SK-N-SH (cell line): ENCODE results near the gene C2CD4C. TPM values are rescaled to one million over a fixed set of nuclear protein-coding genes. Genes with fewer than 3 reads are reported as not detected.

Source experiments
- CTCF ChIA-PET: fragments of 300-600, 350-600 bp; formaldehyde crosslinking; extraction: SDS; loops from one replicate; lab custom pipeline; 2021; lab: Yijun Ruan, JAX
- POLR2A ChIA-PET: fragments of 350-600 bp; sonication (Branson Sonifier 250); formaldehyde crosslinking; extraction: SDS; loops from one replicate; lab custom pipeline; 2020; ENCODE audit warnings: antibody characterized with exemption, inconsistent platforms; lab: Yijun Ruan, JAX
- DNase-seq: peaks from one replicate; pipeline ENCODE4 v3.0.0; 2012
- H2AFZ ChIP-seq: fragments of 200-600 bp; sonication (generic); 2 replicates; pipeline ENCODE4 v1.8.1; 2016; ENCODE audit warnings: antibody characterized with exemption, mild to moderate bottlenecking, low read depth
- H3F3A ChIP-seq: fragments of 200-600 bp; sonication (generic); replicated peaks from 2 replicates; pipeline ENCODE3; 2016; ENCODE audit warnings: antibody characterized with exemption, mild to moderate bottlenecking; ENCODE audit not compliant: insufficient read depth
- H3K27ac ChIP-seq, 2 experiments: fragments of 200-500 bp in 1 of 2; fragments of 200-600 bp in 1 of 2; sonication (Bioruptor generic) in 1 of 2; sonication (generic), shearing (Covaris generic) in 1 of 2; 2 replicates each; pipeline versions ENCODE4 v1.5.1 to v1.6.1; 2014 to 2016; ENCODE audit warnings: low read depth in 2 of 2, inconsistent platforms in 1 of 2, low read length in 1 of 2, mild to moderate bottlenecking in 1 of 2, mixed read lengths in 1 of 2
- H3K27me3 ChIP-seq: fragments of 200-600 bp; sonication (generic), shearing (Covaris generic); 2 replicates; pipeline ENCODE4 v1.6.1; 2016; ENCODE audit warnings: mixed run types; ENCODE audit not compliant: insufficient read depth
- H3K36me3 ChIP-seq, 2 experiments: fragments of 200-500 bp in 1 of 2; fragments of 200-600 bp in 1 of 2; sonication (Bioruptor generic) in 1 of 2; sonication (generic) in 1 of 2; replicated peaks in 1 of 2; 2 replicates each; pipeline versions ENCODE3 to v1.5.1; 2014 to 2016; ENCODE audit warnings: low read length in 1 of 2, mild to moderate bottlenecking in 1 of 2; ENCODE audit not compliant: insufficient read depth in 2 of 2, control insufficient read depth in 1 of 2
- H3K4me1 ChIP-seq, 2 experiments: fragments of 200-500 bp in 1 of 2; fragments of 200-600 bp in 1 of 2; sonication (Bioruptor generic) in 1 of 2; sonication (generic), shearing (Covaris generic) in 1 of 2; 2 replicates each; pipeline versions ENCODE4 v1.5.1 to v1.6.1; 2014 to 2016; ENCODE audit warnings: low read depth in 1 of 2, low read length in 1 of 2, mixed run types in 1 of 2; ENCODE audit not compliant: insufficient read depth in 2 of 2, control insufficient read depth in 1 of 2
- H3K4me2 ChIP-seq: fragments of 200-600 bp; sonication (generic), shearing (Covaris generic); 2 replicates; pipeline ENCODE4 v1.6.1; 2017; ENCODE audit warnings: mixed run types
- H3K4me3 ChIP-seq, 2 experiments: fragments of 200-500 bp in 1 of 2; fragments of 200-600 bp in 1 of 2; sonication (Bioruptor generic) in 1 of 2; sonication (generic), shearing (Covaris generic) in 1 of 2; 2 replicates each; pipeline versions ENCODE4 v1.5.1 to v1.8.1; 2014 to 2016; ENCODE audit warnings: low read depth in 2 of 2, inconsistent platforms in 1 of 2, low read length in 1 of 2, mild to moderate bottlenecking in 1 of 2, mixed read lengths in 1 of 2, moderate library complexity in 1 of 2
- H3K79me2 ChIP-seq: fragments of 200-600 bp; sonication (generic); 2 replicates; pipeline ENCODE4 v1.8.1; 2017; ENCODE audit warnings: mild to moderate bottlenecking; ENCODE audit not compliant: insufficient read depth
- H3K9ac ChIP-seq: fragments of 200-600 bp; sonication (generic); 2 replicates; pipeline ENCODE4 v1.6.1; 2017; ENCODE audit warnings: mixed run types
- H3K9me2 ChIP-seq: fragments of 200-600 bp; sonication (generic); 2 replicates; pipeline ENCODE4 v1.6.1; 2017; ENCODE audit warnings: mixed run types
- H3K9me3 ChIP-seq: fragments of 200-600 bp; sonication (generic); 2 replicates; pipeline ENCODE4 v1.6.1; 2017; ENCODE audit warnings: mixed run types, mild to moderate bottlenecking, moderate library complexity
- H4K20me1 ChIP-seq: fragments of 200-600 bp; sonication (generic); 2 replicates; pipeline ENCODE4 v1.6.1; 2017; ENCODE audit warnings: mild to moderate bottlenecking, mixed run types; ENCODE audit not compliant: insufficient read depth
- ELF1 ChIP-seq: IDR thresholded peaks from 2 replicates; pipeline ENCODE4 v1.4.0; 2012
- EP300 ChIP-seq, 2 experiments: IDR thresholded peaks; 2 replicates each; pipeline versions ENCODE4 v1.4.0 to v1.6.1; 2012; ENCODE audit warnings: borderline replicate concordance in 1 of 2, low read depth in 1 of 2, low read length in 1 of 2
- EZH2phosphoT487 ChIP-seq: fragments of 200-600 bp; sonication (generic); IDR thresholded peaks from 2 replicates; pipeline ENCODE4 v1.6.1; 2017; ENCODE audit warnings: low read depth, mixed run types, mild to moderate bottlenecking, antibody characterized with exemption, moderate library complexity, borderline replicate concordance
- FOSL2 ChIP-seq: IDR thresholded peaks from 2 replicates; pipeline ENCODE4 v1.4.0; 2012; ENCODE audit warnings: low read depth, mild to moderate bottlenecking, moderate library complexity, borderline replicate concordance
- GABPA ChIP-seq: IDR thresholded peaks from 2 replicates; pipeline ENCODE4 v1.4.0; 2012; ENCODE audit warnings: low read depth, mild to moderate bottlenecking
- MEF2A ChIP-seq: IDR thresholded peaks from 2 replicates; pipeline ENCODE4 v1.4.0; 2012; ENCODE audit warnings: low read depth, borderline replicate concordance
- MXI1 ChIP-seq: IDR thresholded peaks from 2 replicates; pipeline ENCODE4 v1.6.1; 2012; ENCODE audit warnings: mild to moderate bottlenecking, low read depth, low read length, improper control_type of control experiment
- NFIC ChIP-seq: IDR thresholded peaks from 2 replicates; pipeline ENCODE4 v1.4.0; 2012; ENCODE audit warnings: borderline replicate concordance
- SIN3A ChIP-seq: IDR thresholded peaks from 2 replicates; pipeline ENCODE4 v1.6.1; 2012; ENCODE audit warnings: low read depth, mild to moderate bottlenecking, low read length, moderate library complexity, borderline replicate concordance
- TAF1 ChIP-seq: IDR thresholded peaks from 2 replicates; pipeline ENCODE4 v1.6.1; 2012; ENCODE audit warnings: low read depth, mild to moderate bottlenecking, low read length, moderate library complexity, borderline replicate concordance
- YY1 ChIP-seq: IDR thresholded peaks from 2 replicates; pipeline ENCODE4 v1.4.0; 2012; ENCODE audit warnings: low read depth, mild to moderate bottlenecking
- WGBS: methylation state at CpG from one replicate; pipeline ENCODE4 v1.1.6; 2017; ENCODE audit warnings: low lambda C conversion rate; 5-methylcytosine and 5-hydroxymethylcytosine counted together
- polyA plus RNA-seq, 3 experiments: library from polyadenylated mRNA; depleted of rRNA; stranded (reverse); fragments of >200 nt; gene quantifications; 2 replicates each; pipeline ENCODE4 v1.2.3, GENCODE V29; 2012
- TF ChIP-seq, protein P1 (sequence below): IDR thresholded peaks from 2 replicates; pipeline ENCODE4 v1.4.0; 2012; ENCODE audit warnings: low read depth, borderline replicate concordance
- TF ChIP-seq, protein P2 (sequence below): fragments of 200-600 bp; sonication (generic); IDR thresholded peaks from 2 replicates; pipeline ENCODE4 v1.6.1; 2017; ENCODE audit warnings: antibody characterized with exemption, mild to moderate bottlenecking, moderate library complexity

Gene C2CD4C
- polyA plus RNA-seq, 1 of the 3 experiments (the other 2 are of a cell fraction): 0.23 TPM

DNA sequence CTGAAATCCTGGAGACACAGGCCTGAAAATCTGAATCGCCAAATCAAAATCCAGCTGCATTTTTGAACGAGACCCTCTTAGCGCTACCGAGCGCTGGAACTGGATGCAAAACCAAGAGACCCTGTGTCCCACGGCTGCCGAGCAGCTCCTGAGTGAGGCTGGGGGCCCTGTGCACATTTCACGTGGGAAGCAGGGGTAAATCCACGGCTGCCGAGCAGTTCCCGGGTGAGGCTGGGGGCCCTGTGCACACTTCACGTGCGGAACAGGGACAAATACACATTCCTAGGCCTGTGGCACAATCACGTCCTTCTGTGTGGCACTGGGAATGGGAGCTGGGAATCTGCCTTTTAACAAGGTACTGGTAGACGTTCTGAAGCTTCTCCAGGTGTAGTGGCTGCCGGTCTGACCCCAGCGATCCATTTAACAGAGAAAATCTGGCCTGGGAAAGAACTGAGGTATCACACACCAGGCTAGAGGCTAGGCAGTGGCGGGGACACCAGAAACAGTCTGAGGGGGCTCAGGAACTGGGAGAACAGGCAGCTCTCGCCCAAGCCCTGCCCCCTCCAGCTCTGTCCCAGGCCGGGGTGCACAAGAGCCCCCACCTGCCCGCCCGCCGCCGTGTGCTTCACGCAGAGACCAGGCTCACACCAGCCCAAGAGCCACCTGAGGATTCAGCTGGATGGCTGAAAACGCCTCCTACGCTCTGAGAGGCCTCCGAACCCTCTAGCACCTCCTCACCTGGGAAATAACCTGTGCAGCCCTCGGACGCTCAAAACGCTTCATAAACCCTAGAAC, 11.0 kb upstream of the C2CD4C start:
- Histone ChIP-seq H3K9me2 (no peaks in the 10 kb centered on the region), H3K9ac (no peak overlapping the region), H3K4me3 (no peak overlapping the region), H3F3A (no peaks in the 10 kb centered on the region), H3K4me2 (no peak overlapping the region), H3K27ac (no peak overlapping the region), H3K4me1 (no peaks in the 10 kb centered on the region), H2AFZ (no peak overlapping the region), H3K9me3 (no peaks in the 10 kb centered on the region), H4K20me1 (no peaks in the 10 kb centered on the region), H3K79me2 (no peaks in the 10 kb centered on the region), H3K27me3 (no peaks in the 10 kb centered on the region), H3K36me3 (no peaks in the 10 kb centered on the region)
- TF ChIP-seq ELF1 (no peak), GABPA (no peak), MEF2A (no peak), FOSL2 (no peak), SIN3A (no peak), EP300 (IDR thresholded peaks at IDR 0.05; ENCODE audit: borderline replicate concordance in 1 of 2, low read depth in 1 of 2, low read length in 1 of 2) (no peak), EZH2phosphoT487 (no peak), TAF1 (no peak), MXI1 (no peak), YY1 (no peak), NFIC (no peak)
- TF ChIP-seq, protein P1, sequence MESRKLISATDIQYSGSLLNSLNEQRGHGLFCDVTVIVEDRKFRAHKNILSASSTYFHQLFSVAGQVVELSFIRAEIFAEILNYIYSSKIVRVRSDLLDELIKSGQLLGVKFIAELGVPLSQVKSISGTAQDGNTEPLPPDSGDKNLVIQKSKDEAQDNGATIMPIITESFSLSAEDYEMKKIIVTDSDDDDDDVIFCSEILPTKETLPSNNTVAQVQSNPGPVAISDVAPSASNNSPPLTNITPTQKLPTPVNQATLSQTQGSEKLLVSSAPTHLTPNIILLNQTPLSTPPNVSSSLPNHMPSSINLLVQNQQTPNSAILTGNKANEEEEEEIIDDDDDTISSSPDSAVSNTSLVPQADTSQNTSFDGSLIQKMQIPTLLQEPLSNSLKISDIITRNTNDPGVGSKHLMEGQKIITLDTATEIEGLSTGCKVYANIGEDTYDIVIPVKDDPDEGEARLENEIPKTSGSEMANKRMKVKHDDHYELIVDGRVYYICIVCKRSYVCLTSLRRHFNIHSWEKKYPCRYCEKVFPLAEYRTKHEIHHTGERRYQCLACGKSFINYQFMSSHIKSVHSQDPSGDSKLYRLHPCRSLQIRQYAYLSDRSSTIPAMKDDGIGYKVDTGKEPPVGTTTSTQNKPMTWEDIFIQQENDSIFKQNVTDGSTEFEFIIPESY: no peak
- TF ChIP-seq, protein P2, sequence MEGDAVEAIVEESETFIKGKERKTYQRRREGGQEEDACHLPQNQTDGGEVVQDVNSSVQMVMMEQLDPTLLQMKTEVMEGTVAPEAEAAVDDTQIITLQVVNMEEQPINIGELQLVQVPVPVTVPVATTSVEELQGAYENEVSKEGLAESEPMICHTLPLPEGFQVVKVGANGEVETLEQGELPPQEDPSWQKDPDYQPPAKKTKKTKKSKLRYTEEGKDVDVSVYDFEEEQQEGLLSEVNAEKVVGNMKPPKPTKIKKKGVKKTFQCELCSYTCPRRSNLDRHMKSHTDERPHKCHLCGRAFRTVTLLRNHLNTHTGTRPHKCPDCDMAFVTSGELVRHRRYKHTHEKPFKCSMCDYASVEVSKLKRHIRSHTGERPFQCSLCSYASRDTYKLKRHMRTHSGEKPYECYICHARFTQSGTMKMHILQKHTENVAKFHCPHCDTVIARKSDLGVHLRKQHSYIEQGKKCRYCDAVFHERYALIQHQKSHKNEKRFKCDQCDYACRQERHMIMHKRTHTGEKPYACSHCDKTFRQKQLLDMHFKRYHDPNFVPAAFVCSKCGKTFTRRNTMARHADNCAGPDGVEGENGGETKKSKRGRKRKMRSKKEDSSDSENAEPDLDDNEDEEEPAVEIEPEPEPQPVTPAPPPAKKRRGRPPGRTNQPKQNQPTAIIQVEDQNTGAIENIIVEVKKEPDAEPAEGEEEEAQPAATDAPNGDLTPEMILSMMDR: no peak
- CTCF ChIA-PET: interaction anchor here (0.7 to 1.3 kb wide), 3 partner anchors 60 to 86 kb away, joined by 3 read pairs; no protein-coding TSS in a partner anchor
- no peak for DNase-seq
- WGBS: 64% methylated on average over 12 of the region's 31 CpGs
- POLR2A ChIA-PET: no interaction called here
